HTR-8/SVneo (cell line): ENCODE results near the gene IQGAP2.

Source experiments
- DNase-seq: peaks from one replicate; pipeline ENCODE4 v3.0.0; 2011; ENCODE audit warnings: low spot score, mixed read lengths; ENCODE audit not compliant: insufficient read length
- FAIRE-seq: peaks from 2 replicates; lab custom pipeline; 2011; peaks lifted over from hg19 to GRCh38; lab: Jason Lieb, UNC

Gene IQGAP2

DNA sequence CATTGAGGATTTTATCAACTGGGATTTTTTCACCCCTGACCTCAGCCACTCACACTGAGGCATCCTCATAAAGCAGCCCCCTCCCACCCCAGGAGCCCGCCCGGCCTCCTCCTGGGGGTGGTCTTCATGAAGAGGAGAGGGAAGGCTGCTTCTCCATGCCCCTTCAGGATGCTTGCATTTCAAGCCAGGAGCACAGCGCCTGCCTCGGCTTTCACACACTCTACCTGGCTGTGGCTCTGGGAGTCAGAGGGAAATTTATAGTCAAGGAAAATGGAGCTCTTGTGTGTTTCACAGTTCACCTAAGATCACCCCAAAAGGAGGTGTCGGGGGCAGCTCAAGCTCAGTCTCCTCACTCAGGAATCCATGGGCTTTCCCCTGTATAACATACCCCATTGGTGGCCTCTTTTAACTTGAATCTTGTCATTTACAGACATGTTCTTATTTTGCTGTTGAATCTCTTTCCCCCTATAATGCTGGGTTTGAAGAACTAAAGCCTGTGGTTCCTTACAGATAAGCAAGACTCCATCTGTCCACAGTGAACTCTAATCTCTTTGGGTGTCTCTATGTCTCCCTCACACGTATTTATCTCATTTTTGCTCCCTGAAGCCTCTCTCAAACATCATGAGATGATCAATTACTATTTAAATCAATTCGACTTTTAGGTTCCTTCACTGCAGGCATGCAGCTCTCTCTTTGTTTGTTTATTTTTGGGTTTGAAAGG is 22.6 kb upstream of the IQGAP2 start:
- DNase-seq (no peak), FAIRE-seq (no peak)

DNA sequence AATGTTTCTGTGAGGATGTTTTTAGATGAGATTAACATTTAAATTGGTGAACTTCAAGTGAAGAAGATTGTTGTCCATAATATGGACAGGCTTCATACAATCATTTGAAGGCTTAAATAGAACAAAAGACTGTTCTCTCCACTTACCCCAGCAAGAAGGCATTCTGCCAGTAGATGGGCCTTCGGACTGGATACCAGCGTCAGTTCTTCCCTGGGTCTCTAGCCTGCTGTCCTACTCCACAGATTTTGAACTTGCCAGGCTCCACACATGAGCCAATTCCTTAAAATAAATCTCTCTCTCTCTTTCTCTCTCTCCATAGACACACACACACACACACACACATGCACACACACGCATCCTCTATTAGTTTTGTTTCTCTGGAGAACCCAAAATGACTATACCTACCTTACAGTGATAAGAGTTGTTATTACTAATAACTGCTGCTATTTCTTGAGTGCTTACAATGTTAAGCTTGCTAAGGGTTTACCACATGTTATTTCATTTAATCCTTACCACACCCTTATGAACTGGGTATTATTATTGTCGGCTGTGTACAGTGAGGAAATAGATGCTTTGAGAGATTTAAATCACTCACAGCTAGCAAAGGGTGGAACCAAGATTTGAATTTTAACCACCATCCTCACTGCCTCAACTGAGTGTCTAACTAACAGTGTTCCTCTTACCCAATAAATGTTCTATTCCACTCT is 19.8 kb upstream of the IQGAP2 start:
- no peak for DNase-seq

DNA sequence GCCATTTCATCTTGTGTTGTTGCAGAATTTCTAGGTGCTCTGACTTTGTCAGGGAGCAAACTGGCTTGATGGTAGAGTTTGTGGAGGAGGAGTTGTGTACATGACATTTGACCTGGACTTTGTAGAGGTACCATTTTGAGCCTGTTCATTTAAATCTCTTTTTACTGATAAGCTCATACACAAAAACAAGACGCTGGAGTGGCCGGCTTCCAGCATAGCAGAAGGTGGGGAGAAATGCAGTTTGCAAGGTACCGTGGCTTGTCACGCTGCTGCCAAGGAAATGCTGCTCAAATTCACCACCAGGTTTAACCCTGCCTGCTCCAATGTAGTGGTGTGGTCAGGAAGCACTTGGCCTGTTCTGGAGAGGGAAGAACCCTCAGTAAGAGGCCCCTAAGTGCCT is 18.9 kb upstream of the IQGAP2 start:
- DNase-seq: no peak
- no peak for FAIRE-seq

More for the DNA sequence above, 19.8 kb upstream of the IQGAP2 start:
- no peak for FAIRE-seq

DNA sequence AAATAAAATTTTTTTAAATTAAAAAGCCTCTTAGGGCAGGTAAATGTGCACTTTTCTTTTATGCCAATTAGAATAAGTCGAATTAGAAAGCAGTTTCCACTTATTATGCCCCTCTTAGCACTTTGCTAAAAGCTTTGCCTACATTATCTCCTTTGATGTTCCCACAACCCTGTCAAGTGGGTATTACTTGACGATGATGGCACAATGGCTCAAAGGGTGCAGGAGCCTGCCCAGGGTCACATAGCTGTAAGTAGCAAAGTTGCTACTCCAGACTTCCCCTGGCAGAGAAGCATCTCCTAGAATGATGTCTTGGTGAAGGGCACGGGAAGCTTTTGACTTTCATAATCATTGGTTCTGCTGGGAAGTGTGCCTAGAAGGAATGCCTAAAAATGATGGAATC is 18.4 kb upstream of the IQGAP2 start:
- FAIRE-seq (no peak), DNase-seq (no peak)

DNA sequence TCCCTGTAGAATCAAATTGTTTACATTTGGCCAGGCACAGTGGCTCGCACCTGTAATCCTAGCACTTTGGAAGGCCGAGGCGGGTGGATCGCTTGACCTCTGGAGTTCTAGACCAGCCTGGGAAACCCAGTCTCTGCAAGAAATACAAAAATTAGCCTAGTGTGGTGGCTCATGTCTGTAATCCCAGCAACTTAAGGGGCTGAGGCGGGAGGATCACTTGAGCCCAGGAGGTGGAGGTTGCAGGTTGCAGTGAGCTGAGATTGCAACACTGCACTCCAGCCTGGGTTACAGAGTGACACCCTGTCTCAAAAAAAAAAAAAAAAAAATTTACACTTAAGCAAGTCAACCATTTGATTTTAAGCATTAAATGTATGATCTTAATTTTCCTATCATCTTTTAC is 17.5 kb upstream of the IQGAP2 start:
- no peak for DNase-seq
- no peak for FAIRE-seq

DNA sequence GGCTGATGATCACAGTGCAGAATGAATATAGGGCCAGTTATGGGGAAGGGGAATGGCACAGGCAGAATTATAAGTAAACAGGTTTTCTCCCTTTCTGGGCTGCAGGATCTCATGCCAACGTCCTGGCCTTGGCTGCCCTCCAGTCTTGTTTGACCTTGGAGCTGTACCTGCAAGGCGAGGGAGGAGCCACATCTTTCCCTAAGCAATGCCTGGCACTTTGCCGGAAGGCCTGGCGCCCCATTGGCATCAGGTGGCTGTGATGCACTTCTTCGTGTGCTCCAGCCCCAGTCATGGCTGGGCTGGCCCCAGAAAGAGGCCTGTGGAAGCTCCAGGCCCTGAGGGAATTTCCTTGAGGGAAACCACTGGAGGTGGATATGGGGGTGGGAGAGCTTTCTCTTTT is 16.7 kb upstream of the IQGAP2 start:
- FAIRE-seq (no peak), DNase-seq (no peak)

DNA sequence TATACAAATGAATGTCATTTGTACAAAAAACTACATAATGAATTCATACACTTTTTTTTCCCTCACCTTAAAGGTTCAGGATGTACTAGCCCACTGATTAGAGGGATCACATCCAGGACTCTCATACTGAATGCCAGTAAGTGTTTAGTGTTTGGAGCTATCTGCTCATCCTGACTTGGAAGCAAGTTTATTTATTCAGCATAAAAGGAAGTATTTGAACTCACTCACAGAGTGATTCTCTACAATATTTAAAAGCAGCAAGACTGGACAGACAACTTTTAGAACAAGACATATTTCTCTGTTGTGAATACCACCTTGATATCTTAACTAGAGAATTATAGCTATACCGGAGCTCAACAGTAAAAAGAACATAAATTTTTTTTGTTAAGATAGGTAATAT is 14.8 kb upstream of the IQGAP2 start:
- no peak for FAIRE-seq
- DNase-seq: no peak

DNA sequence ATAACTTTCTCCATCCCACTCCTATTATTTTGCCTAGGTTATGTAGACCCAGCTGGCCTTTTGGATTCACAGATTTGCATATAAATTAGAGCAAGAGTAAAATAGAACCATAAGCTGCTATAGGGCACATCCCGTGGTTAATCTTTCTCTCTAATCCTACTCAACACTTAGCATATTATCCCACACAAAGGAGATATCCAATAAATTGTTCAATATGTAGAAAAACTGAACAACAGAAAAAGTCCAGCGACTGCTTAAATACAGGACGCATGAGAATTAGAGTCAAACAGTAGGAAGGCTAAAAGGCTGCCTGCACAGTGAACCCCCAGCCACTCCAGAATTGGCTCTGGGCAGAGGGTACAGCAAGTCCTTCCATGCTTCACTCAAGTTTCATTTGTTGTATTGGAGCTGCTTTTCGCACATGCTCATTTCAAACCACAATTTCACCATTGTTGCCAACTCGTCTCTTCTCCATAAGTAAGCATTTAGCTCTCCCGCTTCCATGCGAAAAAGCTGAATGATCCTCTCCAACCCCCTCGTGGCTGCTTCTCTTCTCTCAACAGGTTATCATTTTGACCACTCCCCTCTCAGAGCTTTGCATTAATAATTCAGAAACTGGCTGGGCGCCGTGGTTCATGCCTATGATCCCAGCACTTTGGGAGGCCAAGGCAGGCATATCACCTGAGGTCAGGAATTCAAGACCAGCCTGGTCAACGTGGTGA is 14.1 kb upstream of the IQGAP2 start:
- FAIRE-seq (no peak), DNase-seq (no peak)

DNA sequence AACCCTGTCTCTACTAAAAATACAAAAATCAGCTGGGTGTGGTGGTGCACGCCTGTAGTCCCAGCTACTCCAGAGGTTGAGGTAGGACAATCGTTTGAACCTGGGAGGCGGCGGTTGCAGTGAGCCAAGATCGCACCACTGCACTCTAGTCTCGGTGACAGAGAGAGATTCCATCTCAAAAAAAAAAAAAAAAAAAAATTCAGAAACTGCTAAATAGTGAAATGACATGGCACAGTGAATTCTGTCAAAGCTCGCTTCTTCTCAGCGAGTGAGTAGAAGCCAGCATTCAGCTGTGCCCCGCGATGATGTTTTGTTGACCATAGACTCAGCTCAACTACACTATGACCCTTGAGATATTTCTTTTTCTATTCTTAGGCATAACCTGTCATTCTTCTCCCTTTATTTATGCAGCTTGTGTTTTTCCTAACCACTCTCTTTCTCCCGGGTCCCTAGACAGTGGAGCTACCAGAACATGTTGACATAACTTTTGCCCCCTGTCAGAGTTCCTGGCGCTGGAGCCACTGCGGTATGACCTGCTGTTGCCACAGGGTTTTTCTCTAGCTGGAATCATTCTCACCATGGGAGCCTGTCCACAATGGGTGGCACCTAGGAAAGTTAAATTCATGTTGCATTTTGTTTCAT is 13.5 kb upstream of the IQGAP2 start:
- no peak for FAIRE-seq
- no peak for DNase-seq

DNA sequence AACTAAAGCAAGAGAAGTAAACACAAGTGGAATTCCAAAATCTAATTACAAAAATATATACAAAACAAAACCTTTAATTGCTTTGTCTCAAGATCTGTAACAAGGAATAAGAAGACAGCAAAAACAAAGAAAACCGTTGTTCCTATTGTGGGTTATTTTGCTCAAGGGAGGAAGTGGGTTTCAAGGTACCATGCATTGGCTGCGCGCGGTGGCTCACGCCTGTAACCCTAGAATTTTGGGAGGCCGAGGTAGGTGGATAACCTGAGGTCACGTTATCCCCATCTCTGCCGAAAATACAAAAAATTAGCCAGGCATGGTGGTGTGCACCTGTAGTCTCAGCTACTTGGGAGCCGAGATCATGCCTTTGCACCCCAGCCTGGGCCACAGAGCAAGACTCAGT is 12.1 kb upstream of the IQGAP2 start:
- no peak for FAIRE-seq
- no peak for DNase-seq

DNA sequence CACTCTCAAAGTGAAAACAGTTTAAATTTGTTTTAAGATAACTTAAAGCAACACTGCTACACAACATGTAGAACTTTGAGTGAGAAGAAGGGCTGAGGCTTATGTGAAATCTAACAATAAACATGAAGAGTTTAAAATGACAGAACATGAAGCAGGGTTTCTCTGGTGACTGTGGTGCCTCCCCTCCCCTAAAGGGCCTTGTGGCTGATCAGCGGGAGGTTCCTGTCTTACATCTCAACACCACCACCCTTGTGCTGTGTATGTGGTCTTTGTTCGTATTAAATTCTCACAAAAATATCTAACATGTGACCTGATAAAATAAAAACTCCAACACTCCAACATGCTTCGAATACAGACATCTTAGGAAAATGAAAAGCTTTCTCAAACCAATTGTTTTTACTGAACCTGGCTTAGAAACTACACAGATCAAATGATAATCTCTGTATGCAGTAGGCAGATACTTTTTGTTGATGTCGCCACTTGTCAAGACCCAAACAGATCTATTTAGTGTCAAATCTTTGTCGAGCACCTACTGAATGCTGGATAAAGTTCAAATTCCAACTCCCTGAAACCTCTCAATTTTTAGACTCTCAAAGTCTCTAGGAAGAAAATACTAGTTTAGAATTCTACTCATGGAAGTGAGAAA is 9.9 kb upstream of the IQGAP2 start:
- no peak for DNase-seq
- no peak for FAIRE-seq

DNA sequence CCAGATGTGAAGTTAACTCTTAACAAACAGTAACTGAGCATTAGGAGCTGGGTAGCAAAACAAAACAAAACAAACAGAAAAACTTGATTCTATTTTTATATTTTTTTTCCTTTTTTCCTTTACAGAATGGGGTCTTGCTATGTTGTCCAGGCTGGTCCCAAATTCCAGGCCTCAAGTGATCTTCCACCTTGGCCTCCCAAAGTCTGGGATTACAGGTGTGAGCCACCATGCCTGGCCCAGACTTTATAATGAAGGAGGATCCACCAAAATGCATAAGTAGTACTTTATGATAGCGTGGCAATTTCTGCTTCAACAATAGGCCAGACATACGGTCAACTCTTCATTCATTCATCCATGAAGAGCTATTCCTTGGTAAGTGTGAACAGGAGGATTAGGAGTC is 5.9 kb upstream of the IQGAP2 start:
- DNase-seq (no peak), FAIRE-seq (no peak)

DNA sequence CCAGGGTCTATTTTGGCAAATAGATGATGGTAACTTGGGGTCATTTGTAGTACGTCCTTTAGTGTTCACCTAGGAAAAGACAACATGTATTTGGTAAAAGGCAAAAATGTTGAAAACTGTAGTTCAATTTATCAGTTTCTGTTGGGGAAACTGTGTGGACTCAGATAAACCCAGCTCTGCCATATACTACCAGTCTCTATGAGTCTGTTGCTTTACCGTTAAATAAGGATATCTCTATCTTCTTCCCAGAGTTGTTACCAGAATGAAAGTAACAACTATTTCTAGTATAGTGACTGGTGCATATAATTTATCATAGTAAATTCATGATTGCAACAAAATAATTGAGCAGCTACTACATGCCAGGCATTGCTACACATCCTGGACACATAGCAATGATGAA is 3.8 kb upstream of the IQGAP2 start:
- no peak for DNase-seq
- no peak for FAIRE-seq

DNA sequence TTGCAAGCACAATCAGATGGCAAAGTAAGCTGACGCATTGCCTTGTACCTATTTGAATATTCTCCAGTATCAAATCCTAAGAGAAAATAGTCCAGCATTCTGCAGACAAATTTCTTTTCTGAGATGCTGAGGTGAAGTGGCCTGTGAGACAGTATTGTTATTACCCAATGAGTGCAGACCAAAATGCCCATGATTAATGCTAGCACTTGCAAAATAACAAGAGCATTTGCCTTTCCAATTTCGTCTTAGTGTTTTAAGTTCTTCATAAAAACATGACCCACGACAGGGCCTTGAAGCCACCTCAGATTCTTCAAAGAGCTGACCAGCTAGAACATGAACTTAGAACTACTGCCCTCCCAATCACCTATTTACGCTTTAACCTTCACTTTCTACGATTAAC is 2.6 kb upstream of the IQGAP2 start:
- no peak for DNase-seq
- FAIRE-seq: no peak

DNA sequence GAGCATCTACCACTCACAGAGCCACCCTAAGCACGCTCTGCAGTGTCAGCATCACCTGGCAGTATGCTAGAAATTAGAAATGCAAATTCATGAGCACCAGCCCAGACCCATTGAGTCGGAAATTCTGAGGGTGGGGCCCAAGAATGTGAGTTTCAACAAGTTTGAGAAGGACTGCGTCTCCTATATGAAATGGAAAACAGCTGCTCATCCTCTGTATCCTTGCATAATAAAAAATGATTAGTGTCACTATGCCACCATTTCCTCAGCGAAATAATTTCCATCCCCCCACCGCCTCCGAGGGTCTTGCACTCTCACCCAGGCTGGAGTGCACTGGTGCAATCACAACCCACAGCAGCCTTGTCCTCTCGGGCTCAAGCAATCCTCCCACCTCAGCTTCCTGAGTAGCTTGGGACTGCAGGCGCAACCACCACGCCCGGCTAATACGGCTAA is 1.3 kb upstream of the IQGAP2 start:
- DNase-seq (no peak), FAIRE-seq (no peak)

DNA sequence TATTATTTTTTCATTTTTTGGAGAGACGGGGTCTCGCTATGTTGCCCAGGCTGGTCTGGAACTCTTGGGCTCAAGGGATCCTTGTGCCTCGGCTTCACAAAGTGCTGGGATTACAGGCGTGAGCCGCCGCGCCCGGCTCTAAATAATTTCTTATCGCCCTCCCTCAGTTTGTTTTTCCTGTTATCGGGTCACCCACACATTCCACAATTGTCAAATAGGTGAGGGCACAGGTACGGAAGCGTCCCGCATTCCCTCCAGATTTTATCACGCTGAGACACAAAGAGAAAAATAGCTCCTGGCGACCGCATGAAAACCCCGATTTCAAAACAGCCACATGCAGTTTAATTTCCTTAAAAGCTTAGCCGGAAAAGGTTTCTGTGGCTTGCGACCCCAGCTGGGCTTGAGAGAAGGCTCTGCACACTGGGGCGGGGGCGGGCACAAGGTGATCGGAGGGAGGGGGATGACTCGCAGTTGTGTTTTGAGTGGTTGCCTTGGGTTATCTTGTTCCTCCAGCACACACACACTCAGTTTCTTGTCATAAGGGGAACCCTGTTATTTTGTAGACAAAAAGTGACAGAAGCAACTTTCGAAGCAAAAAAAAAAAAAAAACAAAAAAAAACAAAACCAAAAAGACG is 717 bp upstream of the IQGAP2 start:
- no peak for FAIRE-seq
- DNase-seq: no peak

DNA sequence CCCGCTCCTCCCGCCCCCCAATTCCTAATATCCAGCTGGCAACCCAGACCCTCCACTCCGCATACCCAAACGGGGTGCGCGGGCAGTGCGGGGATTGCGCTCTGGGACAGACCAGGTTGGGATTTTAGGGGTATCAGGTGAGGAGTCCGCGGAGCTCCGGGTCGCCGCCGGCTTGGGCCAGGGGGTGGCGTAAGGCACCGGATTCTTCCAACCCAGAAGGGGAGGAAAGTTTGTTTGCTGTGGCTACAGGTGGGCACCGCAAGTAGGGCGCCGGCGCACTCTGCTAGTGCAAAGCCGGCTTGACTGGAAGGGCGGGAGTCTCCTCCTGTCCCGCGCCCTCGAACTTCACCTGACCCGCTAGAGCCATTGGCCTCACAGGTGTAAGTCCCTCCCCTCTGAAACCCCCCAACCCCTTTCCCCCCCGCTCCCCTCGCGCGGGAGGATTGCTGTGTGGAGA is 709 bp downstream of the IQGAP2 start:
- FAIRE-seq: no peak
- peak; percentile 14 for DNase-seq

DNA sequence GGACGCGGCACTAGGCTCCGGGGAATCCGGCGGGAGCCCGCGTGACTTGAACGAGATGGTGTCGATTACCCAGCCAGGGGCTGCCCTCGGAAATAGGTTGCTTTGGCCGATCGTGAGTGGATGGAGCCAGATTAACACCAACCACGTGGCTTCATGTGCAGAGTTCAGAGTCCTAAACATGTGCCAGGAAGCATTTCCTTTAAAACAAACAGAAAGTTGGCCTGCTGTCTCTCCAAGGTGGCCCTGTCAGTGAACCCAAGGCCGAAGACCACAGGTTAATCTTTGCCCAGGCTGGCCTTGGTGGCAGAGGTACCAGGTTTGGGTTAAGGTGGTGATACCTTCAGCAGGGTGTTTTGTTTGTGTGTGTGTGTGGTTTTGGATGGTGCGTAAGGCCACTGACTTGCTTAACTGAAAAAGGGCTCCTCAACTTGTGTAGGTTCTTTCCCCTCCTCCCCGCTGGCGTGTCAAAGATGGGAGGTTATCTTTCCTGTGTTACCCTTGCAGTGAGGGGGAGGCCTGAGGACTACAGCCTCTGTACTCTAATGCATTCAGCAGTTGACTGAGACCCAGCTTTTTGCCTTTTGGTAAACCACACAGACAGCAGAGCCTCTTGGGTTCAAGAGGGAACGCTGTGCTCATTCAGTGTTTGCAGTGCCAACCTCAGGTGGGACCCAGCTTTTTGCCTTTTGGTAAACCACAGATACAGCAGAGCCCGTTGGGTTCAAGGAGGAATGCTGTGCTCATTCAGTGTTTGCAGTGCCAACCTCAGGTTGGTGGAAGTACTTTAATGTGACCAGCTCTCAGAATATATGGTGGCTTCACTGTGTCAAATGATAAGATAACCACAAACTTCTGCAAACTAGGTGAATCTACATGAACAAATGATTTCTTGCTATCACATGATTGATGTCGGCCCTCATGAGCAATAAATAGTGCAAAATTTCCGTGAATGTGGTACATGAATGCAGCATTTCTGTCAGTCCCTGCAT is 1.4 kb downstream of the IQGAP2 start:
- DNase-seq (no peak), FAIRE-seq (no peak)

DNA sequence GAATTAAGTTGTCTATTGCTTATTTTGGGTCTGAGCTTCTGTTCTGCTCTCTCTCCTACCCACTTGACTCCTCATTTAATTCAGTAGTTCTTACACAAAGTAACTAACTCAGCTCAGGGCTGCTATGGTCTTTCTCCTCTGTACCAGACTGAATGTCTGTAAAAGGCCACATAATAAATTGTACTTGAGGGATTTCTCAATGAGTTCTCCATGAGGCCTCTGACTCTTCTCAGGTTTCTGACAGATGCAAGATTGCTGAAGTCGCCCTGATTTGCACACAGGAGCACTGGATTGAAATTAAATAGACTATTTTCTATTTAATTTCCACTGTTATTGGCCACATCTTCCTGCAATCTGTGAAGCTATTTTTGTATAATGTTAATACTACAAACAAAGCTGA is 2.9 kb downstream of the IQGAP2 start:
- DNase-seq: no peak
- FAIRE-seq: no peak
